Hepatocyte (in vitro differentiated cells): ENCODE data around the gene CIITA. TPM values are rescaled to one million over a fixed set of nuclear protein-coding genes. Genes with fewer than 3 reads are reported as not detected.

Experiments
- DNase-seq: peaks from one replicate; pipeline ENCODE4 v3.0.0-alpha.2; 2016; ENCODE audit warnings: low spot score
- H2AFZ ChIP-seq: fragments of 200-600 bp; sonication (generic); 2 replicates; pipeline ENCODE4 v1.6.0; 2016; ENCODE audit warnings: antibody characterized with exemption, mild to moderate bottlenecking
- H3K27ac ChIP-seq: fragments of 200-600 bp; sonication (generic); 2 replicates; pipeline ENCODE4 v1.5.1; 2016; ENCODE audit warnings: mild to moderate bottlenecking
- H3K27me3 ChIP-seq: fragments of 200-600 bp; sonication (generic); 2 replicates; pipeline ENCODE4 v1.6.1; 2016
- H3K36me3 ChIP-seq: fragments of 200-600 bp; sonication (generic); replicated peaks from 2 replicates; pipeline ENCODE4 v1.5.1; 2016; ENCODE audit warnings: low read depth; ENCODE audit not compliant: insufficient read depth
- H3K4me1 ChIP-seq: fragments of 200-600 bp; sonication (generic); 2 replicates; pipeline ENCODE4 v1.5.1; 2016; ENCODE audit warnings: mild to moderate bottlenecking, moderate library complexity; ENCODE audit not compliant: insufficient read depth
- H3K4me2 ChIP-seq: fragments of 200-600 bp; sonication (generic); 2 replicates; pipeline ENCODE4 v1.6.0; 2016
- H3K4me3 ChIP-seq: fragments of 200-600 bp; sonication (generic); 2 replicates; pipeline ENCODE4 v1.5.1; 2016; ENCODE audit warnings: mild to moderate bottlenecking
- H3K79me2 ChIP-seq: fragments of 200-600 bp; sonication (generic); 2 replicates; pipeline ENCODE4 v1.6.0; 2017; ENCODE audit warnings: mild to moderate bottlenecking
- H3K9me2 ChIP-seq: fragments of 200-600 bp; sonication (generic); replicated peaks from 2 replicates; pipeline ENCODE4 v1.6.0; 2017; ENCODE audit warnings: mild to moderate bottlenecking; ENCODE audit not compliant: insufficient read depth
- H3K9me3 ChIP-seq: fragments of 200-600 bp; sonication (generic); 2 replicates; pipeline ENCODE4 v1.5.1; 2016; ENCODE audit warnings: low read depth, mild to moderate bottlenecking
- H4K20me1 ChIP-seq: fragments of 200-600 bp; sonication (generic); 2 replicates; pipeline ENCODE4 v1.6.0; 2016; ENCODE audit warnings: mild to moderate bottlenecking; ENCODE audit not compliant: insufficient read depth, poor library complexity, severe bottlenecking
- CTCF ChIP-seq: fragments of 200-600 bp; sonication (generic); IDR thresholded peaks from 2 replicates; pipeline ENCODE4 v1.5.1; 2016; ENCODE audit warnings: antibody characterized with exemption, mild to moderate bottlenecking; ENCODE audit not compliant: poor library complexity
- EZH2 ChIP-seq: fragments of 200-600 bp; sonication (generic); IDR thresholded peaks from 2 replicates; pipeline ENCODE4 v1.6.1; 2016; ENCODE audit warnings: antibody characterized with exemption, mild to moderate bottlenecking, borderline replicate concordance
- EZH2phosphoT487 ChIP-seq: fragments of 200-600 bp; sonication (generic); IDR thresholded peaks from one replicate; pipeline ENCODE4 v1.6.1; 2018; ENCODE audit warnings: antibody characterized with exemption, mild to moderate bottlenecking, low read depth, moderate library complexity; ENCODE audit not compliant: unreplicated experiment, severe bottlenecking
- WGBS: methylation state at CpG from one replicate; pipeline ENCODE4 v1.1.6; 2016; ENCODE audit warnings: low lambda C conversion rate; ENCODE audit errors: missing lambda C conversion rate; 5-methylcytosine and 5-hydroxymethylcytosine counted together
- polyA plus RNA-seq: library from polyadenylated mRNA; unstranded; fragments of >200 nt; fragmentation: Nextera tagmentation; extraction: Ambion mirVana; gene quantifications from 2 replicates; pipeline ENCODE4 v1.2.1, GENCODE V29; 2016
- total RNA-seq: library from RNA; depleted of rRNA; stranded (reverse); fragments of >200 nt; gene quantifications from 2 replicates; pipeline ENCODE4 v1.2.3, GENCODE V29; 2014

The CIITA gene
- total and polyA plus RNA-seq, 2 experiments from 2014 or later, result 1.1 TPM; not detected in 1

GRCh38 chr16:10847176-10847575 lies 29.8 kb upstream of the CIITA start:
- no peaks in the 10 kb centered on the region for H3K4me1 ChIP-seq
- H3K9me3 ChIP-seq, result no peaks in the 10 kb centered on the region
- H3K9me2 ChIP-seq, result no peaks in the 10 kb centered on the region
- no peak overlapping the region for H3K4me3 ChIP-seq
- no peaks in the 10 kb centered on the region for H3K79me2 ChIP-seq
- TF ChIP-seq CTCF, result no peak
- TF ChIP-seq EZH2, result no peak
- TF ChIP-seq EZH2phosphoT487, result no peak
- no peaks in the 10 kb centered on the region for H4K20me1 ChIP-seq
- no peak overlapping the region for H3K27ac ChIP-seq
- 71% methylated on average over 2 of the region's 2 CpGs for WGBS
- no peak overlapping the region for H3K4me2 ChIP-seq
- DNase-seq, result no peak
- H3K27me3 ChIP-seq, result no peaks in the 10 kb centered on the region
- H2AFZ ChIP-seq, result no peak overlapping the region
- no peaks in the 10 kb centered on the region for H3K36me3 ChIP-seq

- Histone ChIP-seq H3K9me3 (no peaks in the 10 kb centered on the region), H2AFZ (no peak overlapping the region), H3K27ac (no peak overlapping the region), H3K36me3 (no peaks in the 10 kb centered on the region), H3K4me2 (no peak overlapping the region), H3K9me2 (no peaks in the 10 kb centered on the region), H3K4me1 (no peaks in the 10 kb centered on the region), H3K4me3 (no peak overlapping the region), H3K27me3 (no peaks in the 10 kb centered on the region), H4K20me1 (no peaks in the 10 kb centered on the region), H3K79me2 (no peaks in the 10 kb centered on the region)
- DNase-seq, result no peak
- no peak for TF ChIP-seq CTCF
- TF ChIP-seq EZH2phosphoT487, result no peak
- TF ChIP-seq EZH2, result no peak
- WGBS, result 81% methylated on average over 7 of the region's 7 CpGs
Observed at GRCh38 chr16:10849736-10850477, 27.1 kb upstream of the CIITA start.

GRCh38 chr16:10850478-10850850 lies 26.5 kb upstream of the CIITA start:
- no peaks in the 10 kb centered on the region for H3K36me3 ChIP-seq
- no peak for TF ChIP-seq EZH2
- no peak for TF ChIP-seq CTCF
- TF ChIP-seq EZH2phosphoT487, result no peak
- H3K9me3 ChIP-seq, result no peaks in the 10 kb centered on the region
- no peak overlapping the region for H2AFZ ChIP-seq
- 75% methylated on average over 4 of the region's 4 CpGs for WGBS
- H3K4me2 ChIP-seq, result no peak overlapping the region
- no peaks in the 10 kb centered on the region for H4K20me1 ChIP-seq
- H3K27ac ChIP-seq, result no peak overlapping the region
- H3K4me3 ChIP-seq, result no peak overlapping the region
- no peaks in the 10 kb centered on the region for H3K4me1 ChIP-seq
- H3K9me2 ChIP-seq, result no peaks in the 10 kb centered on the region
- H3K79me2 ChIP-seq, result no peaks in the 10 kb centered on the region
- no peaks in the 10 kb centered on the region for H3K27me3 ChIP-seq
- DNase-seq, result no peak
